ENCODE data around the gene CACNA2D1.

GRCh38 chr7:82389876-82390275 lies 53.7 kb downstream of the CACNA2D1 start:
- TF ChIP-seq CTCF (IDR thresholded peaks at IDR 0.05) (no peak), SREBF2 (IDR thresholded peaks at IDR 0.05) (no peak), SMC3 (IDR thresholded peaks at IDR 0.05) (no peak), POLR2A (IDR thresholded peaks at IDR 0.05; ENCODE audit: low read length) (no peak)
